ENCODE data around the gene ACSM6.

DNA sequence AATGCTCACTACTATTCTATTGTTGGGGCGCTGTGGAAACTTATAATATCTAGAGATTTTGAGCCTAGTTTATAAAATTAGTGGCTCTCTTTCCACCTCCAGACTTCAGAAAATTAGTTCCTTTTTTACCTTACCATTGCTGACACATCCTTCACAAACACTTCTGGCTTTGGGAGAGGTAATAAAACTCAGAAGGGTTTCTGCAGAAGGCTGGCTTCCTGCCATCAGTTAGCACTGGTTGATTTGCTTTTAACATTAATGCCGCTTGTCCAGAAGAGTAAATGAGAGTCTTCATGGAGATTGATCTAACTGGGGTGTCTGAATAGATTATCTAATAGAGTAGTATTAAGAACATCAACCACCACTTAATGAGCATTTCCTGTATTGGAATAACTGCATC, 20.3 kb downstream of the ACSM6 start:
- TF ChIP-seq TAF1 (IDR thresholded peaks at IDR 0.05; ENCODE audit: low read depth, low read length): no peak
- TF ChIP-seq SIX5 (IDR thresholded peaks at IDR 0.05; ENCODE audit: low read depth, low read length): no peak
- TF ChIP-seq POLR2A (IDR thresholded peaks at IDR 0.05; ENCODE audit: control extremely low read depth in 1 of 2, low read depth in 2 of 2, low read length in 2 of 2): no peak
- TF ChIP-seq EP300 (IDR thresholded peaks at IDR 0.05; ENCODE audit: borderline replicate concordance in 1 of 2, low read depth in 2 of 2, low read length in 2 of 2): no peak
- no peak for TF ChIP-seq TEAD4 (IDR thresholded peaks at IDR 0.05; ENCODE audit: low read depth, low read length)
- no peak for TF ChIP-seq CHD2 (IDR thresholded peaks at IDR 0.05; ENCODE audit: low read length)
- TF ChIP-seq, protein P1, sequence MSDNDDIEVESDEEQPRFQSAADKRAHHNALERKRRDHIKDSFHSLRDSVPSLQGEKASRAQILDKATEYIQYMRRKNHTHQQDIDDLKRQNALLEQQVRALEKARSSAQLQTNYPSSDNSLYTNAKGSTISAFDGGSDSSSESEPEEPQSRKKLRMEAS (IDR thresholded peaks at IDR 0.05): no peak

Measured in H1 (cell line).